Measurements from ENCODE around the gene TBX6. TPM values are rescaled to one million over a fixed set of nuclear protein-coding genes. Genes with fewer than 3 reads are reported as not detected.
A peak's percentile ranks its signal among the peaks of the same experiment; 100 is the strongest.

The TBX6 gene
- total RNA-seq (1 to 10 TPM in 1 of 10 donors, under 1 TPM in 9; 0.28 to 1.4 (median 0.57) TPM), polyA plus RNA-seq (1 to 10 TPM in 1 of 2 donors, under 1 TPM in 1; 0.28 to 1.7 TPM)
- long read RNA-seq, donor 1, partial matches to known transcripts = 0 of 1 reads
- long read RNA-seq, donor 1, other reads (novel, unspliced or antisense) = 1 of 1 reads
- long read RNA-seq, donor 2 = 0 reads
- long read RNA-seq, donor 3 = 0 reads

GRCh38 chr16:30091474-30092372, at the start of gene TBX6:
TBX6 (minus strand) TSS chr16:30091924; CDS start chr16:30091193, 731 bp downstream.
- peaks cover 0 to 5% (median under 1%) of the 10 kb centered on the region in 11 donors for H3K9me3 ChIP-seq
- TF ChIP-seq, protein P1, sequence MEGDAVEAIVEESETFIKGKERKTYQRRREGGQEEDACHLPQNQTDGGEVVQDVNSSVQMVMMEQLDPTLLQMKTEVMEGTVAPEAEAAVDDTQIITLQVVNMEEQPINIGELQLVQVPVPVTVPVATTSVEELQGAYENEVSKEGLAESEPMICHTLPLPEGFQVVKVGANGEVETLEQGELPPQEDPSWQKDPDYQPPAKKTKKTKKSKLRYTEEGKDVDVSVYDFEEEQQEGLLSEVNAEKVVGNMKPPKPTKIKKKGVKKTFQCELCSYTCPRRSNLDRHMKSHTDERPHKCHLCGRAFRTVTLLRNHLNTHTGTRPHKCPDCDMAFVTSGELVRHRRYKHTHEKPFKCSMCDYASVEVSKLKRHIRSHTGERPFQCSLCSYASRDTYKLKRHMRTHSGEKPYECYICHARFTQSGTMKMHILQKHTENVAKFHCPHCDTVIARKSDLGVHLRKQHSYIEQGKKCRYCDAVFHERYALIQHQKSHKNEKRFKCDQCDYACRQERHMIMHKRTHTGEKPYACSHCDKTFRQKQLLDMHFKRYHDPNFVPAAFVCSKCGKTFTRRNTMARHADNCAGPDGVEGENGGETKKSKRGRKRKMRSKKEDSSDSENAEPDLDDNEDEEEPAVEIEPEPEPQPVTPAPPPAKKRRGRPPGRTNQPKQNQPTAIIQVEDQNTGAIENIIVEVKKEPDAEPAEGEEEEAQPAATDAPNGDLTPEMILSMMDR (IDR thresholded peaks at IDR 0.05) = peak; percentile 68 to 95 (median 79)
- DNase-seq (peak; percentile 92 to 95), ATAC-seq (peak; percentile 90 to 94 (median 92))
- peak within 1 kb of the TSS; percentile 39 to 95 (median 88) for H3K27ac ChIP-seq
- peak within 1 kb of the TSS; percentile 39 to 65 (median 56) for H3K4me3 ChIP-seq
- no peaks in the 10 kb centered on the region for H3K27me3 ChIP-seq
- WGBS, 2 donors = 0 to 1% methylated on average over 75 to 76 of the region's 76 CpGs
- H3K36me3 ChIP-seq = peaks cover 0 to 23% (median 13%) of the 10 kb centered on the region in 9 donors
- intact Hi-C loops (cut with DNase I) = loop anchor here in 4 of 10 donors (2.0 to 10.0 kb wide), 2 partner anchors 27 to 313 kb away; partner anchors contain the start of genes ZNF771 (in 3 of the 4) and ALDOA (in 1 of the 4)
- peaks cover 7 to 78% (median 45%) of the 10 kb centered on the region in 9 donors for H3K4me1 ChIP-seq

- no peak for DNase-seq
Observed at GRCh38 chr16:30139583-30140481, 48.1 kb upstream of the TBX6 start.

GRCh38 chr16:30137897-30138296, 46.2 kb upstream of the TBX6 start:
- WGBS, 2 donors = 83 to 88% methylated on average over 8 of the region's 8 CpGs
- peaks cover 0 to 30% (median 0%) of the 10 kb centered on the region in 9 donors for H3K4me1 ChIP-seq
- H3K36me3 ChIP-seq = no peaks in the 10 kb centered on the region
- peak overlapping the region in 1 of 10 donors; percentile 21 for H3K27ac ChIP-seq
- ATAC-seq (no peak), DNase-seq (no peak)
- H3K27me3 ChIP-seq = no peaks in the 10 kb centered on the region
- intact Hi-C loops (cut with DNase I) = no loop called here
- no peaks in the 10 kb centered on the region for H3K9me3 ChIP-seq
- TF ChIP-seq, protein P1 (IDR thresholded peaks at IDR 0.05) = no peak
- H3K4me3 ChIP-seq = no peak overlapping the region

More at GRCh38 chr16:30139583-30140481, 48.1 kb upstream of the TBX6 start:
- Histone ChIP-seq H3K9me3 (no peaks in the 10 kb centered on the region), H3K27me3 (no peaks in the 10 kb centered on the region), H3K36me3 (no peaks in the 10 kb centered on the region), H3K4me3 (no peak overlapping the region), H3K27ac (peak overlapping the region in 1 of 10 donors; percentile 38), H3K4me1 (peaks cover 0 to 35% (median 0%) of the 10 kb centered on the region in 9 donors)
- intact Hi-C loops (cut with DNase I) = no loop called here
- ATAC-seq = no peak
- TF ChIP-seq, protein P1 (IDR thresholded peaks at IDR 0.05) = no peak
- 75 to 76% methylated on average over 13 of the region's 13 CpGs for WGBS, 2 donors

All from heart right ventricle (tissue), 16 donors.